ENCODE measurements around the gene CDX1. TPM values are rescaled to one million over a fixed set of nuclear protein-coding genes. Genes with fewer than 3 reads are reported as not detected.

The CDX1 gene
- total and polyA plus RNA-seq, 3 experiments from 2014 or later: not detected

GRCh38 chr5:150135557-150136304 is 30.8 kb upstream of the CDX1 start:
- Histone ChIP-seq H3K4me1 (ENCODE audit: insufficient read depth, low read length) (no peaks in the 10 kb centered on the region), H3K27ac (ENCODE audit: low read depth, low read length) (no peak overlapping the region), H3K9me3 (ENCODE audit: low read length) (no peaks in the 10 kb centered on the region), H3K36me3 (ENCODE audit: insufficient read depth, low read length) (no peaks in the 10 kb centered on the region), H3K4me3 (ENCODE audit: low read length) (no peak overlapping the region), H3K27me3 (ENCODE audit: insufficient read depth, low read length, poor library complexity, severe bottlenecking) (no peaks in the 10 kb centered on the region)
- H3K27ac Mint-ChIP-seq: no peak overlapping the region
- H3K9me3 Mint-ChIP-seq: no peaks in the 10 kb centered on the region
- H3K4me3 Mint-ChIP-seq: no peak overlapping the region
- POLR2A ChIA-PET: no interaction called here
- DNase-seq: no peak
- H3K4me1 Mint-ChIP-seq: no peaks in the 10 kb centered on the region
- CTCF ChIA-PET: no interaction called here
- H3K36me3 Mint-ChIP-seq: no peaks in the 10 kb centered on the region
- H3K27me3 Mint-ChIP-seq: peaks cover 9 to 18% of the 10 kb centered on the region in 2 donors

GRCh38 chr5:150136305-150137167 is 30.0 kb upstream of the CDX1 start:
- no peak overlapping the region for H3K27ac Mint-ChIP-seq
- Histone ChIP-seq H3K27ac (ENCODE audit: low read depth, low read length) (no peak overlapping the region), H3K4me3 (ENCODE audit: low read length) (no peak overlapping the region), H3K9me3 (ENCODE audit: low read length) (no peaks in the 10 kb centered on the region), H3K4me1 (ENCODE audit: insufficient read depth, low read length) (no peaks in the 10 kb centered on the region), H3K27me3 (ENCODE audit: insufficient read depth, low read length, poor library complexity, severe bottlenecking) (no peaks in the 10 kb centered on the region), H3K36me3 (ENCODE audit: insufficient read depth, low read length) (no peaks in the 10 kb centered on the region)
- no peaks in the 10 kb centered on the region for H3K4me1 Mint-ChIP-seq
- no peak overlapping the region for H3K4me3 Mint-ChIP-seq
- no peaks in the 10 kb centered on the region for H3K36me3 Mint-ChIP-seq
- ChIA-PET POLR2A (no interaction called here), CTCF (no interaction called here)
- DNase-seq: no peak
- H3K9me3 Mint-ChIP-seq: no peaks in the 10 kb centered on the region
- peaks cover 9 to 18% of the 10 kb centered on the region in 2 donors for H3K27me3 Mint-ChIP-seq

- no peaks in the 10 kb centered on the region for H3K27me3 ChIP-seq (ENCODE audit: insufficient read depth, low read length, poor library complexity, severe bottlenecking)
- Mint-ChIP-seq H3K27me3 (peaks cover 10 to 18% of the 10 kb centered on the region in 2 donors), H3K36me3 (no peaks in the 10 kb centered on the region), H3K4me1 (no peaks in the 10 kb centered on the region), H3K4me3 (no peak overlapping the region), H3K9me3 (no peaks in the 10 kb centered on the region), H3K27ac (no peak overlapping the region)
- no peaks in the 10 kb centered on the region for H3K36me3 ChIP-seq (ENCODE audit: insufficient read depth, low read length)
- H3K27ac ChIP-seq (ENCODE audit: low read depth, low read length): no peak overlapping the region
- ChIA-PET CTCF (interaction anchor here (1.3 kb wide), 1 partner anchor 10 kb away, joined by 3 read pairs; no protein-coding TSS in a partner anchor), POLR2A (no interaction called here)
- DNase-seq: no peak
- no peaks in the 10 kb centered on the region for H3K9me3 ChIP-seq (ENCODE audit: low read length)
- H3K4me1 ChIP-seq (ENCODE audit: insufficient read depth, low read length): no peaks in the 10 kb centered on the region
- no peak overlapping the region for H3K4me3 ChIP-seq (ENCODE audit: low read length)
These were observed 29.2 kb upstream of the CDX1 start for GRCh38 chr5:150137168-150137957.

GRCh38 chr5:150137997-150138396 is 28.6 kb upstream of the CDX1 start:
- Histone ChIP-seq H3K36me3 (ENCODE audit: insufficient read depth, low read length) (no peaks in the 10 kb centered on the region), H3K27me3 (ENCODE audit: insufficient read depth, low read length, poor library complexity, severe bottlenecking) (no peaks in the 10 kb centered on the region), H3K4me1 (ENCODE audit: insufficient read depth, low read length) (no peaks in the 10 kb centered on the region), H3K27ac (ENCODE audit: low read depth, low read length) (no peak overlapping the region), H3K4me3 (ENCODE audit: low read length) (no peak overlapping the region), H3K9me3 (ENCODE audit: low read length) (no peaks in the 10 kb centered on the region)
- no peaks in the 10 kb centered on the region for H3K9me3 Mint-ChIP-seq
- peak overlapping the region in 1 of 8 donors; percentile 42 for H3K27ac Mint-ChIP-seq
- no peaks in the 10 kb centered on the region for H3K4me1 Mint-ChIP-seq
- no peaks in the 10 kb centered on the region for H3K36me3 Mint-ChIP-seq
- no peak overlapping the region for H3K4me3 Mint-ChIP-seq
- ChIA-PET POLR2A (no interaction called here), CTCF (interaction anchor here (0.8 to 1.3 kb wide), 2 partner anchors 8 to 9 kb away, joined by 3 read pairs; no protein-coding TSS in a partner anchor)
- DNase-seq: no peak
- peaks cover 12 to 18% of the 10 kb centered on the region in 2 donors for H3K27me3 Mint-ChIP-seq

DNA sequence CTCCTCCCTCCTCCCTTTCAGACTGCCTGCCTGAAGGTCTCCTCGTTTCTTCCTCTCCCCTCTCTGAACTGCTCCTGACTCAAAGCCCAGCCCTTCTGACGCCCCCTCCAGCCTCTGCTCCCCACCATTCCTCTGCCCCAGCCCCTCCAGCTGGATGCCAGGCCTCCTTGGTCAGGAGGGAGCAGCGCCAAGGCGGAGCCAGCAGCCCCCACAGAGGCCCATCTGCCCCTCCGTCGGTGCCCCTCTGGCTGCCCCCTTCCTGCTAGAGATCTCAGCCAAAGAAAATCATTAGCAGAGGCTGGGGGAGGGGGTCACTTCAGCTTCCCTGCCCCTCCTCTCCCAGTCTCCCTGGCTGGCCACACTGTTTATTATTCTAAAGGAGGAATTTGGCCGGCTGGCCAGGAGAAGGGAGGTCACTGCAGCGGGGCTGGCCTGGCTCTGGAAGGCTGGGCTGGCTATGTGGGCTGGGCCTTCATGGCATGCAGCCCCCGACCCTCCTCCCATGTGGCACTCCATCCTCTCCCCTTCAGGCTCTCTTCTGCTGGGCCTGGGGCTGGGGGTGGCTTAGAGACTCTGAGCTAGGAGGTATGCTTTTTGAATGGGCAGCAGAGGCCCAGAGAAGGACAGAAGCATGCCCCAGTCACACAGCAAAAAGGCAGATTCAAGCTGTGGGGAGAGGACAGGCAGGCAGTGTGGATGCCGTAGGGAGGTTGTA is 27.9 kb upstream of the CDX1 start:
- no peaks in the 10 kb centered on the region for H3K9me3 ChIP-seq (ENCODE audit: low read length)
- no peak overlapping the region for H3K4me3 ChIP-seq (ENCODE audit: low read length)
- H3K4me3 Mint-ChIP-seq: no peak overlapping the region
- DNase-seq: no peak
- H3K4me1 Mint-ChIP-seq: no peaks in the 10 kb centered on the region
- POLR2A ChIA-PET: no interaction called here
- no peak overlapping the region for H3K27ac ChIP-seq (ENCODE audit: low read depth, low read length)
- no peaks in the 10 kb centered on the region for H3K27me3 ChIP-seq (ENCODE audit: insufficient read depth, low read length, poor library complexity, severe bottlenecking)
- H3K27ac Mint-ChIP-seq: peak overlapping the region in 1 of 8 donors; percentile 42
- CTCF ChIA-PET: interaction anchor here (0.8 to 1.3 kb wide), 2 partner anchors 8 to 9 kb away, joined by 3 read pairs; no protein-coding TSS in a partner anchor
- no peaks in the 10 kb centered on the region for H3K4me1 ChIP-seq (ENCODE audit: insufficient read depth, low read length)
- no peaks in the 10 kb centered on the region for H3K36me3 ChIP-seq (ENCODE audit: insufficient read depth, low read length)
- H3K36me3 Mint-ChIP-seq: no peaks in the 10 kb centered on the region
- H3K27me3 Mint-ChIP-seq: peaks cover 12 to 18% of the 10 kb centered on the region in 2 donors
- H3K9me3 Mint-ChIP-seq: no peaks in the 10 kb centered on the region

- peaks cover 12 to 13% of the 10 kb centered on the region in 2 donors for H3K27me3 Mint-ChIP-seq
- Histone ChIP-seq H3K27me3 (ENCODE audit: insufficient read depth, low read length, poor library complexity, severe bottlenecking) (no peaks in the 10 kb centered on the region), H3K36me3 (ENCODE audit: insufficient read depth, low read length) (no peaks in the 10 kb centered on the region), H3K4me1 (ENCODE audit: insufficient read depth, low read length) (no peaks in the 10 kb centered on the region), H3K27ac (ENCODE audit: low read depth, low read length) (no peak overlapping the region), H3K9me3 (ENCODE audit: low read length) (no peaks in the 10 kb centered on the region), H3K4me3 (ENCODE audit: low read length) (no peak overlapping the region)
- H3K4me1 Mint-ChIP-seq: no peaks in the 10 kb centered on the region
- no peak overlapping the region for H3K4me3 Mint-ChIP-seq
- no peaks in the 10 kb centered on the region for H3K9me3 Mint-ChIP-seq
- H3K36me3 Mint-ChIP-seq: no peaks in the 10 kb centered on the region
- ChIA-PET CTCF (no interaction called here), POLR2A (no interaction called here)
- DNase-seq: no peak
- H3K27ac Mint-ChIP-seq: peak overlapping the region in 1 of 8 donors; percentile 74
These were observed 27.2 kb upstream of the CDX1 start for GRCh38 chr5:150139334-150139733.

- no peak overlapping the region for H3K27ac ChIP-seq (ENCODE audit: low read depth, low read length)
- Mint-ChIP-seq H3K36me3 (no peaks in the 10 kb centered on the region), H3K27ac (no peak overlapping the region), H3K4me3 (no peak overlapping the region), H3K27me3 (peaks cover 5 to 10% of the 10 kb centered on the region in 2 donors), H3K9me3 (no peaks in the 10 kb centered on the region), H3K4me1 (no peaks in the 10 kb centered on the region)
- no peaks in the 10 kb centered on the region for H3K36me3 ChIP-seq (ENCODE audit: insufficient read depth, low read length)
- H3K4me3 ChIP-seq (ENCODE audit: low read length): no peak overlapping the region
- H3K27me3 ChIP-seq (ENCODE audit: insufficient read depth, low read length, poor library complexity, severe bottlenecking): no peaks in the 10 kb centered on the region
- no peaks in the 10 kb centered on the region for H3K4me1 ChIP-seq (ENCODE audit: insufficient read depth, low read length)
- H3K9me3 ChIP-seq (ENCODE audit: low read length): no peaks in the 10 kb centered on the region
- CTCF ChIA-PET: no interaction called here
- no peak for DNase-seq
- POLR2A ChIA-PET: no interaction called here
These were observed 25.7 kb upstream of the CDX1 start for GRCh38 chr5:150140830-150141229.

All from CD8-positive, alpha-beta memory T cell (primary cell).